ENCODE data around the gene INSIG2.

INSIG2 gene

GRCh38 chr2:118102433-118103082 lies 14.3 kb downstream of the INSIG2 start:
- DNase-seq, result no peak

DNA sequence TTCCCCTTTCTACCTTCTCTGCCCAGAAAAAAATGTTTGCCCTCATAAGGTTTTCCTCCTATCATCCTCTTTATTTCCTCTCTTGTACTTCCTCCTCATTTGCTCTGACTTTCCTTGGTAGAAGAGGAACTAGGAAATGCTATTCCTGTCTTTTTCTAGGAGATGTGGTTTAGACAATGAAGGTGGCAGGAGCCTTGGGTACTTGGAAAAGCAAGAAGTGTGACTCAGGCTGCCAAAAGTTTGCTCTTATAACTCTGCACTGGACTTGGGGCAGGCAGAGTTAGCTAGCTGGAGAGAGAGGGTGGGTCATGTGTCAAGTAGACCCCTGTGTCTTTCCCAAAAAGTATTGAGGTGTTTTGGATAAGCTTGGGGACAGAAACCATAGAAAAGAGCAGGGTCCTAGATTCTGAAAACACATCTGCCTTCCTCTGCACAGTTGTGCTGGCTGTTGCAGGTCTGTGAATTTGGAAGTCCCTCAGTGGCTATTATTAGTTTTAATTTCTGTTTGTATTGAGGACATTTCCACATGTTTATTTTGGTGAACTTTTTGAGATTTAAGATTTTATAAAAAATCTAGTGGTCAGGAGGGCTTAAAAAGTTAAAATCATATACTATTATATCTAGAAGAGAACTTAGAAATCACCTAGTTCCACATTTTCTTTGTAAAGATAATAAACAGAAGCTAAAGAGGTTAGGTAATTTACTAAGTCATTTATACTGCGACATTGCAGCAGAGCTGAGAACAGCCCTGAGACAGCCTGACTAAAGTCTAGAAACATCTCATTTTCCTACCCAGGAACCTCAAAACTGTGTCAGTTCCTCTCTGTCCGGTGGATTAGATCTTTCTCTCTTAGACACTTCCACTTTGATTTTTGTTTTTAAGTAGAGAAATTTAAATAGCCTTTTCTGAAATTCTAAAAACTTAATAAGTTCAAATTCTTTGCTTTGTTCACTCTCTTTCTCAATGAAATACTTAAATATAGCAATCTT lies 16.0 kb downstream of the INSIG2 start:
- peak; percentile 51 for DNase-seq

GRCh38 chr2:118105497-118105896 lies 17.2 kb downstream of the INSIG2 start:
- no peak for DNase-seq

DNA sequence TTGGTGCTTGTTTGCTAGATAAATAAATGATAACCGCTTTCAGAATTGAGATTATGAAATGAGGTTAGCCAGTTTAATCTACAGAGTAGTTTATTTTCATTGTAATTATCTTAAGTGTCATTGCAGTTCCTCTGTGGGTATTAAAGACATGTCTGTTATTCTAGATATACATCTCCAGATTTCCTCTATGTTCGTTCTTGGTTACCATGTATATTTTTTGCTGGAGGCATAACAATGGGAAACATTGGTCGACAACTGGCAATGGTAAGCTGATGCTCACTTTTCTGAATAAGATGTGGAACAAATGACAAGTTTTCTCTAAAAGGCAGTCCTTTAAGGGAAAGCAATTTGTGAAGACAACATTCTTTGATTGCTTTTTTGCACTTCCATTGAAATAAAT lies 18.7 kb downstream of the INSIG2 start:
- peak; percentile 50 for DNase-seq

GRCh38 chr2:118110310-118110709 lies 22.0 kb downstream of the INSIG2 start:
- no peak for DNase-seq

- no peak for DNase-seq
Observed at GRCh38 chr2:118110991-118111390, 22.7 kb downstream of the INSIG2 start.

- DNase-seq, result no peak
Observed at GRCh38 chr2:118112771-118113334, 24.6 kb downstream of the INSIG2 start.

DNA sequence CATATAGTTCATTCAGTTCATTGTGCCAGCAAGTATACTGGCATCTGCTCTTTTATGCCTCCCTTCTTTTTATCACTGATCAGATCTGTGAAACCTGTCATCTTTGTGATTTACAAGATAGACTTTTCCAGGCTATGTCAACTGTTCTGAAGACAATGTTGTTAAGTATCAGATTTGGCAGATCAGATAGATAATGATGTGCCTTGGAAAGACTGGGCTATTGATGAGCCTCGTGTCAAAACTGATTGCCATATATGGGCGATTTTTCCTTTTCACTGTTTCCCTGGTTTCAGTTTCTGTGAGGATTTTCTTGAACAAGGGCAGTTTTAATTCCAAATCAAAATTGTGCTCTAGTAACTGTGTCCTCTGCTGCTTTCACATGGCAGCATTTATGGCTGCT lies 26.6 kb downstream of the INSIG2 start:
- no peak for DNase-seq

- no peak for DNase-seq
Observed at GRCh38 chr2:118115761-118116160, 27.5 kb downstream of the INSIG2 start.

GRCh38 chr2:118118479-118118878 lies 30.2 kb downstream of the INSIG2 start:
- DNase-seq, result no peak

DNA sequence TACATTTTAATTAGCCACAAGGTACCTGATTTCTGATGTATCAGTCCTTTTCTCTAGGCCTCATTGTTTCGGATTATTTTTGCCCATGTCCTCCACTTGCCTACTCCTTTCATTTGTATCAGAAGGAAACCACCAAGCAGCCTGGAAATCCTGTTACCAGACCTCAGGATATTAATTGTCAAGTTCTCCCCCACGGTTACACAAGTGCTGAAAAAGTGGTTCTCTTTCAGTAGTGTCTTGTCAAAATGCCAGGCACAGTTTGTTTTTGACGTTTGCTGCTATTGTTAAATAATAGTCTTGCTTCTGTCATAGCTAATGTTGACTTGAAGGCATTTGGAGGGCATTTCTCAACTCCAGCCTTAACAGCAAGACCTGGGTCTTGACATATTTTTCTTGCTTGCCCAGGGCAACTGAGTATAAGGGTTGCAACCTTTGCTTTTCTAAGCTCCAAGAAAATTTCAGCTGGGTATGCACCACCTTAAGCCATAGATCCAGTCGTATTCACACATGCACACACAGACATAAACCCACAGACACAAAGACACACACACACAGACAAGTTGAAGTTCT lies 31.0 kb downstream of the INSIG2 start:
- DNase-seq, result peak; percentile 53

- DNase-seq, result no peak
Observed at GRCh38 chr2:118119761-118120400, 31.6 kb downstream of the INSIG2 start.

- DNase-seq, result no peak
Observed at GRCh38 chr2:118120401-118120780, 32.1 kb downstream of the INSIG2 start.

DNA sequence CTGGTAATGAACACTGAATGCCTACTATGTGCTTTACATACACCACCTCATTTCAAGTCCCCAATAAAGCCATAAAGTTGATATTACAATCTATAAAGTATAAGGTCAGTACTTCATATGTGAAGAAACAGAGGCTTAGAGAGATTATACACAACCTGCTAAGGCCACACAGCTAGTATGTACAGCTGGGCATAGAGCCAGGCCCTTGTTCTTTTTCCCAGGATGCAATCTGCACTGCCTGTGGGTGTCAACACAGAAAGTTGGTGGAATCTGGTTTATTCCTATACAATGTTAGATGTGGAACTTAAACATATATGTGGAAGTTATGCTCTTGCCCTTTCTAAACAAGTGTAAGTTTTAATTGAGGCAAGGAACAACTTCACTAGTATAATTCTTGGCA lies 32.8 kb downstream of the INSIG2 start:
- DNase-seq, result no peak

DNA sequence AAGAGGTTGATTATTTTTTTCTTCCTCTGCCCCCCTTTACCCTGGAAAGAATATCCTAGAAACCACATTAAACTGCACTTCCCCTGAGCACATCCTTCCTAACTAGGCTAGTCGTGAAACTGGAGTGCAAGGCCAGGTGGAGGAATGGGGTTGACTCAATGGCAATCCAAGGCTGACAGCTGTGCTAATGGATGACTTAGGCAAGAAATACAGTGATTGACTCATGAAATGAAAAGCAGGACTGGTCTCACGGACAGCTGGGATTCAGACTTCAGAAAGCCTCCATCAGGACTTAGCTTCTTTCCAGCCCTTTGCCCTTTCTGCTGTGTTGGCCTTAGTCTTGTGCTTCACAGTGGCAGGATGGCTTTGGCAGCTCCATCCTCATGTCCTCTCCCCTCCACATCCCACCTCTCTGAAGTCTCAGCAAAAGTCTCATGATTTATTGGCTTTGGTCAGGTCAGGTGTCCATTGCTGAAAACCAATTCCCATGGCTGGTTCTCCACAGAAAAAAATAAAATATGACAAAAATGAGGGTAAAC lies 33.8 kb downstream of the INSIG2 start:
- no peak for DNase-seq

DNA sequence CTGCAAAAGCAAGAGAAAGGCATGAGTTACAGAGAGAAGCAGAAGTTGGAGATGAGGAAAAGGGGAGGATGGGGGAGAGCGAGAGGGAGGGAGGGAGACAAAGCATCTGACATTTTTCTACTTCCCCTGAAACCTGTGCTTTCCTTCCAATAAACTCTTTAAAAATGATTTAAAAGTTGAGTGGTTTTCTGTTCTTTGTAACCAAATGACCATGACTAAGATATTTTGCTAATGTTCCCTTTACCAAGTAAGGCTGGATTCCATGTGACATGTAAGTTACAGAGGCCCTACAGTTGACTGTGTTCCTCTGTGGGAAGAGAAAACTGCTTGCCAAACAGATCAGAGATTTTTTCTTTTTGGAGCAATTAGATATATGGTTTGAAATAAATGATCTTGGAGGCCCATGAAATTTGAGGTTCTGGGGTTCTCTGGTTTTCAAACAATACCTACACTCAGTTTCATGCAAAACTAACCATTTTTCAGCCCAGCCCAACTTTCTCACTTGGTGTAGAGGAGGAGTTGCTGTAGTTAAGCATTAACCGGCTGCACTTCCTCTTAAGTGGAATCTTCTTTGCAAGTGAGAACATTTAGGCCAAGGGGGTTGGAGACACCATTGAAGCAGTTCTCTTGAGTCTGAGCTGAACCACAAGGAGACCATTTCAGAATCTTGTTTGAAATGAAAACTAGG lies 34.5 kb downstream of the INSIG2 start:
- DNase-seq, result peak; percentile 41

DNA sequence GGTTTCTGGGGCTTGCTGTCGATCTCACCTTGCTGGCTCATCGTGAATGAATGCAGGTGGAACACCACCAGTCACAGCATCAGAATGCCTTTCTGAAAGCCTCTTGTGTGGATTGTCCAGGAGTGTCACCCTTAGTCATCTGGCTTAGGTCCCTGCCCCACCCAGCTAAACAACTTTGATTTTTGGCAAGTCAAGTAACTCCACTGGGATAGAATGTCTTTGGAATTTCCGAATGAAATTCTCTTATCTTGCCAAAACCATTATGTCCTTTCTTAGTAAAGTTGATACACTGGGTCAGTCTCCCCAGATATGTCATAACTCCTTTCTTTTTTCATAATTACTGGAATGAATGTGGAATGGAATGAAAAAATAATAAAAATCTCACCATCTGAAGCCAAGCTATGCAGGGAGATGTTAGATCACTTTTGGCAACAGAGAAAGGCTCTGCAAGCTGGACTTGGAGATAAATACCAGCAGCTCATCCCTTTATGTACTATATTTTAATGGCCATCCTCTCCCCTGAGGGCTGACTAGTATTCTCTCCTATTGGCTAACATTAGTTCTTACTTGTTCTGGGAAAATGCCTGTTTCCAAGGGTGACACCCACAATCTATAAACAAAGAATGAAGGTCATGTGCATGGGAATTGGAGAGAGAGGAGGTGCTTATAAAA lies 35.4 kb downstream of the INSIG2 start:
- no peak for DNase-seq

DNA sequence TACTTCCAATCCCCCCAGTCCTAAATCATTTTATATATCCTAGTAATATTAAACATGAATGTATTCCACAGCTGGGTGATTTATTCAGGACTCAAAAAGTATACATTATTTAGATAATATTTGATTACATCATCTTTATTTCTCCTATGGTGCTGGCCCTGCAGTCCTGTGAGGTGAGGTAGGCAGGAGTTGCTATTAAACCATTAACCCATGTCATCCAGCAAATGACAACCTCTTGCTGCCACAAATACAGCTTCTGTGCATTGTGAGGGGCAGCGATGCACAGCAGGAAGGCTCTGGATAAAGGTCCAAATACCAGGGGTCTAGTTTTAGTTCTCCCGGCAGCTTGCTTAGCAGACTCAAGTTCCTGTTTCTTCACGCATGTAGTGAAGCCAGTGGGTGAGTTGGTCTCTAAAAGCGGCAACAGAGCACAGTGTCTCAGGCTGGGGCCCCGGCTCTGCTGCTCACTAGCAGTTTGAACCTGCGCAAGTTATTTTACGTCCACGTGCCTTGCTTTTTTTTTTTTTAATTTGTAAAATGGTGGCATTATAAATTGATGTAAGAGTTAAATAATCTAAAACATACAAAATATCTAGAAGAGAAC lies 36.1 kb downstream of the INSIG2 start:
- DNase-seq, result peak; percentile 61

GRCh38 chr2:118127250-118127649 lies 39.0 kb downstream of the INSIG2 start:
- DNase-seq, result no peak

DNA sequence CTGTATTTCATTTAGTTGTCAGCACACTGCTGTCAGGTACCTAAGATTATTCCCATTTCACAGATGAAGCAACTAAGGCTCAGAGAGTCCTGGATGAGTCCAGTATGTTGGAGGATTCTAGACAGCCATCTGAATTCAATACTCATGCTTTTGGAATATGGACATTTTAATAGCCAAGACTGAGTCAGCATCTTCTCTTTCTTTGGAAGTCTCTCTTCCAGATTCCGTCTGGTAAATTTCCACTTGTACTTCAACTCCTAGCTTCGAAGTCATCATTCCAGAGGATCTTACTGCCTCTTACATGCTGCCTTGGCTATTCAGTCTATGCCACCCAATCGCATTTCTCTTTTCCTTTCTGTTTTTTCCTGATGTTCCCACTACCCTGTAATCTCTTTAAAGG lies 40.6 kb downstream of the INSIG2 start:
- DNase-seq, result no peak

GRCh38 chr2:118130385-118130784 lies 42.1 kb downstream of the INSIG2 start:
- no peak for DNase-seq
